Measurements from ENCODE around the gene RGS7.
"Not testable (repeated sequence)": the region's sequence is repeated elsewhere in the genome, so short reads cannot be mapped to it uniquely, and the experiment has no call there.

The RGS7 gene

GRCh38 chr1:241131636-241132194 is 225.3 kb downstream of the RGS7 start:
- no peak for DNase-seq

DNA sequence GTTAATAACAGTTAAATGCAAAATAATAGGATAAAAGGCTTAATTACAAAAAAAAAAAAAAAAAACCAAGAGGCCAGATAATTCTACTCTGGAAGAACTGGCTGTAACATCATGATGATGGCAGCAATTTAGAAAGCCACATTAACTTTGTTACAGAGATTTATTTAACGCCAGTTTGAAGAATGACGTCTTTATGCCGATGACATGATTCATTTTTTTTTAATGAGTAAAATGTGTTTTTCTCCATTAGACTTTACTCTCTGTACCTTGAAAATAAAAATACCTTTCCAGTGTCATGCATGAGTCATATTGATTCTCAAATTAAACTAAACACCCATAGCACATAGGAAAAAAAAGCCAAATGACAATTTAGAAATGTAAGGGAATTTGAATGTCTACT is 226.1 kb downstream of the RGS7 start:
- no peak for DNase-seq

GRCh38 chr1:241129207-241129960 is 227.6 kb downstream of the RGS7 start:
- DNase-seq: no peak

GRCh38 chr1:241125286-241125685 is 231.7 kb downstream of the RGS7 start:
- no peak for DNase-seq

- no peak for DNase-seq
Observed at GRCh38 chr1:241118049-241118448, 239.0 kb downstream of the RGS7 start.

GRCh38 chr1:241115784-241116183 is 241.2 kb downstream of the RGS7 start:
- peak; percentile 8 for DNase-seq

GRCh38 chr1:241114699-241115233 is 242.2 kb downstream of the RGS7 start:
- DNase-seq: peak; percentile 25

GRCh38 chr1:241113557-241113956 is 243.4 kb downstream of the RGS7 start:
- DNase-seq: no peak

- no peak for DNase-seq
Observed at GRCh38 chr1:241109039-241109438, 248.0 kb downstream of the RGS7 start.

DNA sequence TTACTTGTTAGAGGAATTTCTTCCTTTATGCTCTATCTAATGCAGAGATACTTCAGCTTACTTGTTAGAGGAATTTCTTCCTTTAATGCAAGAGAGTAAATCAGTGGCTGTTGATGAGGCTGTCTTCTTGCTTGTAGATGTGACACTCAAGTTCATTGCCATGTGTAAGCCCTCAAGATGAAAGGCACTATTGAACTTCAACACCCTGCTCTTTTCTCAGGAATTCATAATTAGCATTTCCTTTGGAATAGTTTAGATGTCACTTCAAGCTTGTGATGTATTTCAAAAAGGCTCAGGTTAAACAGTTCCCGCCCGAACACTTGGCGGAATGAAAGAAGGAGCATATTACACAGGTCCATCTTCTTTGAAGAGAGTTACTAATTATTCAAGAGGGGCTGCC is 251.9 kb downstream of the RGS7 start:
- no peak for DNase-seq

DNA sequence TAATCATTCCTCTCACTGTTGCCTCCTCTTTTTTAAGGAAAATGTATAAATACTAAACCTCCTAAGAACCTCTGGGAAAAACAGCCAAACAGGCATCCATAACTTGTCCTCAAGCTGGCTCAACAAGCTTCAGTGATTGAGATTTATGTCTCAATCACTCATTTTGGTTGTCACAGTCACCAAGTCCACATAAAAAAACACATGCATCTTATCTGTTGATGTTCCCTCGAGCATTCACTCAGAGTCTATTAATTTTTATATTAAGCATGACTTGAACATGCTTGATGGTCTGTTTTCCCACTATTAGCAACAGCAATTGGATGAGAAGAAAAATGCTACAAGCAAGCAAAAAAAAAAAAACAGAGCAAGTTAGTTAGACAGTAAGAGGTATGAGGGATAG is 254.3 kb downstream of the RGS7 start:
- no peak for DNase-seq

DNA sequence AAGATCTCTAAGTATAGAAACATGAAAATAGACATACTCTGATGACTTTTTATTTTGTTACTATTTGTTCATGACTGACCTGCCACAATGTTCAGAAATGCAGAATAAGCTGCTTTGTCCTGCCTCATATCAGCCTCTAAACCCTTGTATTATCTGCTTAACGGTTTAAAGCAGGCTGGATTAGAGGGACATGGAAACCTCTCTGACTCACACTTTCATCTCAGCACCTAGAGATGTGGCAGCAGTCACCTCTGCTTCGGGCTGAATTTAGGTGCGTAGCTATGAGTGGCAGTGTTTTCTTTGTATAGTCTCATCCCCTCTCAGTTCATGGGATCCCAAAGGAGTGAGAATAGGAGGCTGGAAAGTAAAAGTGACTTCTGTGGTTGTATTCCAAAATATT is 255.4 kb downstream of the RGS7 start:
- DNase-seq: peak; percentile 45

- DNase-seq: no peak
Observed at GRCh38 chr1:241097479-241097878, 259.5 kb downstream of the RGS7 start.

GRCh38 chr1:241096982-241097381 is 260.0 kb downstream of the RGS7 start:
- no peak for DNase-seq

- no peak for DNase-seq
Observed at GRCh38 chr1:241095847-241096246, 261.2 kb downstream of the RGS7 start.

- DNase-seq: no peak
Observed at GRCh38 chr1:241090798-241091197, 266.2 kb downstream of the RGS7 start.

DNA sequence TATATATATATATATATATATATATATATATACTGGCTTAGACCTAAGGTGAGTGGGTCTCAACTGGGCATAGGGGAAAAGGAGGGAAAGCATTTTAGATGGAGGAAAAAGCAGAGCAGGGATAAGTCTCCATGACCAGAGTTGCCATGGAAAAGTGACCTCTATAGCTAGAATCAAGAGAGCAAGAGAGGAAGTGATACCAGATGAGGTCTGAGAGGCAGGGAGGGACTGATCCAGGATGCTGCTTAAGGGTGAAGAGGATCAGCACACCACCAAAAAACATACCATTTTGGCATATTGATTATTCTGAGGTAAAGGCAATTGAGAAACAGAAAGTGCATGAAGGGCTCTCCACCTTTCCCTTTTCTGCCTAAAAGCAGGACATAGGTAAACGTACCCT is 267.9 kb downstream of the RGS7 start:
- DNase-seq: not testable (repeated sequence)

GRCh38 chr1:241088075-241088474 is 268.9 kb downstream of the RGS7 start:
- not testable (repeated sequence) for DNase-seq

GRCh38 chr1:241086686-241087085 is 270.3 kb downstream of the RGS7 start:
- peak; percentile 23 for DNase-seq

DNA sequence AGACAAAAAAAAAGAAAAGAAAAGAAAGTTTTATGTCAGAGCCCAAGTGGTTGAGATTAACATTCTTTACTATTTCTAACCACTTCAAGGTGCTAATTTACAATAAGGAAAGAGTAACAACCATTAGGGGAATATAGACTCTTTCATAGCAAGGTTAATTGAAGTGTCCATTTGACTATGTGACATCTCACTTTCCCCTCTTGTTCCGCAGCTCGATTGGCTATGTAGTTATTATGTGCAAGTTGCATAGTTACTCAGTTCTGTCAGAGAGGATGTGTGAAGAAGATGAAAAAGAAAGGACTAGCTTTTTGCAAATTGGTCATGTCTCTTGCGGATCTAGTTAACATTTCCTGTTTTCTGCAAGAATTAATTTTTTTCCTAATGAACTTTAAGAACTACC is 273.7 kb downstream of the RGS7 start:
- no peak for DNase-seq

DNA sequence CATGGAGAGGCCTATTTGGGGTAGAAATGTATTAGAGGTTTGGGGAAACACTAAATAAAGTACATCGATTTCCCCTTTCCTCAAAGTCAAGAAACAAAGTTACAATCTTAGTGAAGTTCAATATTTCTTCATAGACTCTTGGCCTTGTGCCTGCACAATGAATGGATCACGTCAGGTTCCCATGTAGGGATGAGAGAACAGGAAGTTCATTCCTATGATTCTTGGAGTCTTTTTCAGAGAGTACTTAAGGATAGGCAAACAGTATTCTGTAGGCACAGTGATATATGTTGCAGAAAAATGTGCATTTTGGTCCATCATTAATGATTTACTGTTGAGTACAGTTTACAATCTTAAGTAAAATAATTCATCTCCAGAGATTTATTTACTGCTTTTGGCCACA is 275.5 kb downstream of the RGS7 start:
- DNase-seq: peak; percentile 78

DNA sequence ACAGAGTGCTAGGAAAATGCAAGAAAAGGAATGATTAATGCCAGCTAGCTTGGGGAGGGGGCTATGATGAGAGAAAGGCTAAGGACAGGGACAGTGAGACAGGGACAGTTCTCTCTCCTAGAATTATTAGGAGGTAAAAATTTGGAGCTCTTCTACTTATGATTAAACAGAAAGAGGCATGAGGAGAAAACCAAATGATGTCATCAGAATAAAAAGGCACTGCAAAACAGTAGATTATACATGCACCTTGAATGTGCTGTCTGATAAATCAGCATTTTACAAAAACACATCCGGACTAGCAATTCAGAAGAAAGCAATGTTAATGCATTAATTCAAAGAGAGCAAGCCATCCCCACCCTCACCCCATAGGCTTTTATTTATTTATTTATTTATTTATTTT is 277.5 kb downstream of the RGS7 start:
- DNase-seq: no peak

DNA sequence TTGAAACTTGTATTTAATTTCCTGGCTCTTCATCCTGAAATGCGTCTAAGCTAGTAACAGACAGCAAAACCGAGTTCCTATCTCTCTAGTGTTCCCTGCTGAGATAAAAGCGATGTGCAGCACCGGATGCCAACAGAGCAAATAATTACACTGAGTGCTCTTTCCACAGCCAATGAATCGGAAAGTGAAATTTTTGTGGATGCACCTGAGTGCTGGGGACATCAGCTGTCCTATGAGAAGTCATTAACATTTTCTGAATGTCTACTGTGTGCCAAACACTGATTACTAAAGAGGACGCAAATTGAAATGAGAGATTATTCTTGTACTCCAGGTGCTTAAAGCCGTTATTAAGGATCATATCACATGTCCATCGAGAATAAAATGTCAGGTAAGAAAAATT is 278.0 kb downstream of the RGS7 start:
- no peak for DNase-seq

- no peak for DNase-seq
Observed at GRCh38 chr1:241077386-241078147, 279.4 kb downstream of the RGS7 start.

Measured in EL (cell line).